Stromal cell of bone marrow (primary cell): Measurements from ENCODE around the gene TIMM22.

ENCODE experiments used
- DNase-seq: peaks from one replicate; pipeline ENCODE4 v3.0.0-alpha.2; 2012; ENCODE audit warnings: low read depth

Gene TIMM22

GRCh38 chr17:1022278-1023024, 25.5 kb downstream of the TIMM22 start:
- no peak for DNase-seq

- no peak for DNase-seq
Measured at GRCh38 chr17:1024076-1024475, 27.1 kb downstream of the TIMM22 start.

- no peak for DNase-seq
Measured at GRCh38 chr17:1025733-1026598, 29.0 kb downstream of the TIMM22 start.

GRCh38 chr17:1026599-1026975, 29.7 kb downstream of the TIMM22 start:
- DNase-seq: no peak

- no peak for DNase-seq
Measured at GRCh38 chr17:1027044-1027443, 30.1 kb downstream of the TIMM22 start.

GRCh38 chr17:1029196-1029921, 32.4 kb downstream of the TIMM22 start:
- peak; percentile 65 for DNase-seq

GRCh38 chr17:1029922-1030644, 33.2 kb downstream of the TIMM22 start:
- no peak for DNase-seq

GRCh38 chr17:1030684-1031532, 34.0 kb downstream of the TIMM22 start:
- no peak for DNase-seq

GRCh38 chr17:1031711-1032110, 34.8 kb downstream of the TIMM22 start:
- peak; percentile 13 for DNase-seq

- no peak for DNase-seq
Measured at GRCh38 chr17:1032391-1032790, 35.5 kb downstream of the TIMM22 start.

GRCh38 chr17:1033503-1033902, 36.6 kb downstream of the TIMM22 start:
- DNase-seq: no peak

- DNase-seq: no peak
Measured at GRCh38 chr17:1034652-1035210, 37.8 kb downstream of the TIMM22 start.

- DNase-seq: no peak
Measured at GRCh38 chr17:1035546-1036170, 38.7 kb downstream of the TIMM22 start.

GRCh38 chr17:1036171-1036844, 39.4 kb downstream of the TIMM22 start:
- no peak for DNase-seq

GRCh38 chr17:1036845-1037237, 39.9 kb downstream of the TIMM22 start:
- DNase-seq: no peak

GRCh38 chr17:1037238-1037879, 40.4 kb downstream of the TIMM22 start:
- DNase-seq: no peak

- DNase-seq: no peak
Measured at GRCh38 chr17:1038459-1039122, 41.7 kb downstream of the TIMM22 start.

GRCh38 chr17:1039123-1039507, 42.2 kb downstream of the TIMM22 start:
- no peak for DNase-seq
